Neural cell (in vitro differentiated cells): ENCODE results near the gene PRF1.

Source experiments
- EZH2 ChIP-seq: fragments of 200-600, 300-800 bp; shearing (Covaris generic), sonication (generic); IDR thresholded peaks from 2 replicates; pipeline ENCODE4 v1.6.1; 2014; ENCODE audit warnings: antibody characterized with exemption, low read length, borderline replicate concordance, mild to moderate bottlenecking; ENCODE audit not compliant: insufficient read depth, poor library complexity, severe bottlenecking
- MXI1 ChIP-seq: fragments of 450-650 bp; conservative IDR thresholded peaks from 2 replicates; pipeline ENCODE4 v1.6.1; 2014; ENCODE audit warnings: antibody characterized with exemption, mild to moderate bottlenecking; ENCODE audit not compliant: poor library complexity, severe bottlenecking
- POLR2AphosphoS5 ChIP-seq: IDR thresholded peaks from 2 replicates; pipeline ENCODE4 v1.6.1; 2012
- SMC3 ChIP-seq: fragments of 450-650 bp; conservative IDR thresholded peaks from 2 replicates; pipeline ENCODE4 v1.6.1; 2014; ENCODE audit warnings: antibody characterized with exemption, mild to moderate bottlenecking, moderate library complexity; ENCODE audit not compliant: poor library complexity
- TF ChIP-seq, protein P1 (sequence below): fragments of 450-650 bp; IDR thresholded peaks from 2 replicates; pipeline ENCODE4 v1.5.1; 2014; ENCODE audit warnings: antibody characterized with exemption, mild to moderate bottlenecking, moderate library complexity; ENCODE audit not compliant: poor library complexity, severe bottlenecking

DNA sequence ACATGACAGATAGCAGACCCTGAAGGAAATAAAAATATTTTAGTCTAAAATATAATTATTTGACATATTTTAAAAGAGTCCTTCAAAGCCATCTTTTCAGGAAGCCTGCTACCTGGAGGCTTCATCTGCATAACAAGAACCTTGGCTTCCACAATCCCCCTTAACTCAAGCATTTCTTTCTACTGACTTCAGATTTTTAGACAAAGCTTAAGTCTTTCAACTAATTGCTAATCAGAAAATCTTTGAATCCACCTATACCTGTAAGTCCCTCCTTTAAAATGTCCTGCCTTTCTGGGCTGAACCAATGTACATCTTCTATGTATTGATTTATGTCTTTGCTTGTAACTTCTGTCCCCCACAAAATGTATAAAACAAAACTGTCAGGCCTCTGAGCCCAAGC is 23.5 kb upstream of the PRF1 start:
- TF ChIP-seq, protein P1, sequence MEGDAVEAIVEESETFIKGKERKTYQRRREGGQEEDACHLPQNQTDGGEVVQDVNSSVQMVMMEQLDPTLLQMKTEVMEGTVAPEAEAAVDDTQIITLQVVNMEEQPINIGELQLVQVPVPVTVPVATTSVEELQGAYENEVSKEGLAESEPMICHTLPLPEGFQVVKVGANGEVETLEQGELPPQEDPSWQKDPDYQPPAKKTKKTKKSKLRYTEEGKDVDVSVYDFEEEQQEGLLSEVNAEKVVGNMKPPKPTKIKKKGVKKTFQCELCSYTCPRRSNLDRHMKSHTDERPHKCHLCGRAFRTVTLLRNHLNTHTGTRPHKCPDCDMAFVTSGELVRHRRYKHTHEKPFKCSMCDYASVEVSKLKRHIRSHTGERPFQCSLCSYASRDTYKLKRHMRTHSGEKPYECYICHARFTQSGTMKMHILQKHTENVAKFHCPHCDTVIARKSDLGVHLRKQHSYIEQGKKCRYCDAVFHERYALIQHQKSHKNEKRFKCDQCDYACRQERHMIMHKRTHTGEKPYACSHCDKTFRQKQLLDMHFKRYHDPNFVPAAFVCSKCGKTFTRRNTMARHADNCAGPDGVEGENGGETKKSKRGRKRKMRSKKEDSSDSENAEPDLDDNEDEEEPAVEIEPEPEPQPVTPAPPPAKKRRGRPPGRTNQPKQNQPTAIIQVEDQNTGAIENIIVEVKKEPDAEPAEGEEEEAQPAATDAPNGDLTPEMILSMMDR = no peak
- no peak for TF ChIP-seq POLR2AphosphoS5
- no peak for TF ChIP-seq SMC3
- no peak for TF ChIP-seq MXI1
- TF ChIP-seq EZH2 = no peak
